Measurements from ENCODE around the gene SEC14L6. TPM values are rescaled to one million over a fixed set of nuclear protein-coding genes. Genes with fewer than 3 reads are reported as not detected.

The SEC14L6 gene
- total RNA-seq, 1 donor = not detected

- H3K4me3 ChIP-seq (ENCODE audit: low read depth, low read length) = no peak overlapping the region
- no peak for DNase-seq (ENCODE audit: low read depth)
- no peak for TF ChIP-seq CTCF (IDR thresholded peaks at IDR 0.05; ENCODE audit: insufficient read depth, low read depth, low read length)
Observed at GRCh38 chr22:30582788-30583545, 36.4 kb upstream of the SEC14L6 start.

DNA sequence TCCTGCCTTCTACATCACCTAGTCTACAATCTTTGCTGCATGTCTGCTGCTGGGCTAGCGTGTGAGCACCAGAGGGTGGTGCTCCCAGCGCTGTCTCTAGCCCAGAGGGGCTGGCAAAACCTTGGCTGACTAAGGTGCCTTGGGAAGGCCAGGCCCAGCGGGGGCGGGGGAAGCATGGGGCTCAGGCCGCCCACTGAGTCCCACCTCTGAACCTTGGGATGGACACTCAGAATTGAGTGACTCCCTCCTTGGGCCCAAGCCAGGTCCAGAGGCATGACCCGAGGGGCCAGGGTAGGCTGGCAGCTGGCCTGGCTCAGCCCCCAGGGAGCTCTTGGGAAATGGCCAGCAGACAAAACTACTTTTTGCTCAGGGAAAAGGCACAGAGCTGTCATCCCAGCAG, 35.5 kb upstream of the SEC14L6 start:
- H3K4me3 ChIP-seq (ENCODE audit: low read depth, low read length) = no peak overlapping the region
- no peak for TF ChIP-seq CTCF (IDR thresholded peaks at IDR 0.05; ENCODE audit: insufficient read depth, low read depth, low read length)
- no peak for DNase-seq (ENCODE audit: low read depth)

DNA sequence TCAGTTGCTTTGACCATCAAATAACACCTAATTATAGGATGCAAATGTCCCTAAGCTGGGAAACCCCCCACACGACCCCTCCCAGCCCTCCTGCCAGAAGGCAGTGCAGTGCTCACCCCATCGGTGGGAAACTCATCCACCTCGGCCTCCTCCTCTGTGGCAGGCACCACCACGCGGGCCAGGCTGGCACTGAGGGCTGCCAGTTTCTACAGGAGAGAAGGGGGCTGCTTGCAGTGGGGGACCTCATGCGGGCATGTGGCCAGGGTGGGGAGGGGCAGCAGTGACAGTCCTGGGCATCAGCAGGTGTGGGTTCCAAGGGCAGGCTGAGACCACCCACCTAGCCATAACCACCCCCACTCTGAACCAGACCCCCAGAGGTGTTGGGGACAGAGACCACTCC, 34.4 kb upstream of the SEC14L6 start:
- DNase-seq (ENCODE audit: low read depth) = no peak
- H3K4me3 ChIP-seq (ENCODE audit: low read depth, low read length) = no peak overlapping the region
- no peak for TF ChIP-seq CTCF (IDR thresholded peaks at IDR 0.05; ENCODE audit: insufficient read depth, low read depth, low read length)

- no peak for TF ChIP-seq CTCF (IDR thresholded peaks at IDR 0.05; ENCODE audit: insufficient read depth, low read depth, low read length)
- no peak for DNase-seq (ENCODE audit: low read depth)
- H3K4me3 ChIP-seq (ENCODE audit: low read depth, low read length) = no peak overlapping the region
Observed at GRCh38 chr22:30578481-30578880, 31.9 kb upstream of the SEC14L6 start.

DNA sequence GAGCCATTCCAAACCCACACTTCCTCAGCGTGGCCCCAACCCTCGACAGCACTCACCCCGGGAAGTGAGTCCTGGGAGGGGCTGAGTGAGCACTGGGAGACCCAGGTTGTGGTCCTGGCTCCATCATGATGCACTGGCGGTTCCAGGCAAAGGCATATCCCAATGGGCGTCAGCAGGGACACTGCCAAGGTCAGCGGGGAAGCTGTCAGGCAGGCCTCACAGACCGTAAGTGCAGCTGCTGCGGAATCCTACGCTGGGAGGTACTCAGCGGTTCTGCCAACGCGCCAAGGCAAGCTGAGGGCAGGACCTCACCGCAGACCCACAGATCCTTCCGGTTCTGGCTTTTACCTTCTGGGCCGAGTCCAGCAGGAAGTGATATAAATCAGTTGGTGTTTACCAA, 29.3 kb upstream of the SEC14L6 start:
- TF ChIP-seq CTCF (IDR thresholded peaks at IDR 0.05; ENCODE audit: insufficient read depth, low read depth, low read length) = no peak
- H3K4me3 ChIP-seq (ENCODE audit: low read depth, low read length) = no peak overlapping the region
- no peak for DNase-seq (ENCODE audit: low read depth)

DNA sequence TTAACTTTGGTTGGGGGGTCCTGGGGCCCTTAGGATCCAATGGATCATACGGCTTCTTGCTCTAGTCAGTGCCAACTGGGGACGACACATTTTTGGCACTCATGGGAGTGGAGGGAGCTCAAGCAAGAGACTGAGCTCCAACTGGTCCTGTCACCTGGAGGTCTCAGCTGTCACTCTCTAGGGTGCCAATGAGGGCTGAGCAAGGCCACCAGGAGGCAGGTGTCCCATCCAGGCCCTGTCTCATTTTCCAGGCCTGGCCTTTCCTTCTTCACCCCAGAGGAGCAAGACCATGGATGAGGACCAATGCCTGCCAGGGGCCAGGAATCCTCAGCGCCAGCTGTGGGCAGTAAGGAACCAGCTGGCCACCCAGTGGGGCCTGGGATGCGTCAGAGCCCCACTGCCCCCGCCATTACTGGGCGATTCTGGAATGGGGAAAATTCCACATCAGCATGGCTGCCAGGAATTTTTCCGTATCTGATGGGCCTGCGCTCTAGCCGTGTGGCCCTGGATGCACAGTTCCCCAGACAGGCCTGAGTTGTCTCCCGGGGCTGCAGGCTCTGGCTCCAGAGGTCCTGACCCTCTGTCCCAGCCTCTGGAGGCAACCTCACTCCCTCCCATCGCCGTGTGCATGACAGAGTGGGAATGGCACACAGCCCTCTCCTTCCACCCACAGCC, 28.6 kb upstream of the SEC14L6 start:
- H3K4me3 ChIP-seq (ENCODE audit: low read depth, low read length) = peak overlapping the region; percentile 23
- DNase-seq (ENCODE audit: low read depth) = peak; percentile 90
- no peak for TF ChIP-seq CTCF (IDR thresholded peaks at IDR 0.05; ENCODE audit: insufficient read depth, low read depth, low read length)
